ENCODE measurements around the gene TMEM100.

DNA sequence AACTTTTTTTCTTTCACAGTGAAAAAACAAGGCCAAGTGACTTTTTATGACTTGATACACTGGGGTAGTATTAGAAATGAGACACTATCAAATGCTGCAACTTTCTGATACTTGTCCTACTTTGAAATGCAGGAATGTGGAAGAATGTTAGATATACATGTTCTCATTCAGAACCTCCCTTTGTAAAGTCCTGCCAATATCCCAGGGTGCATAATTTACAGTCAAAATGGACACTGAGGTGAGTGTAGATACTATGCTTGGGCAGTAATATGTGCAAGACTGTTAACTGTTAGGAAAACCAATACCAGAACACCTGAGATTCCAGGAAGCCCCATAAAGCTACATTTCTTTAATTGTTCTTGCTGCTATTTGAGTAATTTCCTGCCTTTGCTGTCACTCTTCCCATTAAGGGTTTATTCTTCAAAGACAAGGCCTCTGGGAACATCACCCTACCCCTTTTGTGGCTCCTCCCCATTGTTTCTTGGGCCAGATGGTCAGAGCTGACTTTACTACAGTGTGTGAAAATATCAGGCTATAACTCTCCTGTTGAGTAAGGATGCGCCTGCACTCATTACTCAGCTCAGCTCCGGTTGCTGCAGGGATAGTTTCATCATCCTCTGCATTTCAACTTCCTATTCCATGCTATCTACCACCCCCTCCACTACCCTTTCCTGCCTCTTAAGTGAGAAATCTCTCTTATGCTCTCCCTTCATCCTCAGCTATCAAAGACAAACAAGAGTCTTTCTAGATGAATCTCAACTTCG, 48.7 kb downstream of the TMEM100 start:
- no peak for TF ChIP-seq EZH2phosphoT487 (IDR thresholded peaks at IDR 0.05; ENCODE audit: borderline replicate concordance)
- TF ChIP-seq, protein P1, sequence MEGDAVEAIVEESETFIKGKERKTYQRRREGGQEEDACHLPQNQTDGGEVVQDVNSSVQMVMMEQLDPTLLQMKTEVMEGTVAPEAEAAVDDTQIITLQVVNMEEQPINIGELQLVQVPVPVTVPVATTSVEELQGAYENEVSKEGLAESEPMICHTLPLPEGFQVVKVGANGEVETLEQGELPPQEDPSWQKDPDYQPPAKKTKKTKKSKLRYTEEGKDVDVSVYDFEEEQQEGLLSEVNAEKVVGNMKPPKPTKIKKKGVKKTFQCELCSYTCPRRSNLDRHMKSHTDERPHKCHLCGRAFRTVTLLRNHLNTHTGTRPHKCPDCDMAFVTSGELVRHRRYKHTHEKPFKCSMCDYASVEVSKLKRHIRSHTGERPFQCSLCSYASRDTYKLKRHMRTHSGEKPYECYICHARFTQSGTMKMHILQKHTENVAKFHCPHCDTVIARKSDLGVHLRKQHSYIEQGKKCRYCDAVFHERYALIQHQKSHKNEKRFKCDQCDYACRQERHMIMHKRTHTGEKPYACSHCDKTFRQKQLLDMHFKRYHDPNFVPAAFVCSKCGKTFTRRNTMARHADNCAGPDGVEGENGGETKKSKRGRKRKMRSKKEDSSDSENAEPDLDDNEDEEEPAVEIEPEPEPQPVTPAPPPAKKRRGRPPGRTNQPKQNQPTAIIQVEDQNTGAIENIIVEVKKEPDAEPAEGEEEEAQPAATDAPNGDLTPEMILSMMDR (conservative IDR thresholded peaks at IDR 0.05; ENCODE audit: low read length): no peak

Data from Loucy (cell line).